Activated CD8-positive, alpha-beta memory T cell treated with anti-CD3 and anti-CD28 coated beads for 24 hours (primary cell): ENCODE data around the gene HECW1.

ENCODE experiments used
- DNase-seq: peaks from one replicate; pipeline ENCODE4 v3.0.0-alpha.2; 2020

Gene HECW1

DNA sequence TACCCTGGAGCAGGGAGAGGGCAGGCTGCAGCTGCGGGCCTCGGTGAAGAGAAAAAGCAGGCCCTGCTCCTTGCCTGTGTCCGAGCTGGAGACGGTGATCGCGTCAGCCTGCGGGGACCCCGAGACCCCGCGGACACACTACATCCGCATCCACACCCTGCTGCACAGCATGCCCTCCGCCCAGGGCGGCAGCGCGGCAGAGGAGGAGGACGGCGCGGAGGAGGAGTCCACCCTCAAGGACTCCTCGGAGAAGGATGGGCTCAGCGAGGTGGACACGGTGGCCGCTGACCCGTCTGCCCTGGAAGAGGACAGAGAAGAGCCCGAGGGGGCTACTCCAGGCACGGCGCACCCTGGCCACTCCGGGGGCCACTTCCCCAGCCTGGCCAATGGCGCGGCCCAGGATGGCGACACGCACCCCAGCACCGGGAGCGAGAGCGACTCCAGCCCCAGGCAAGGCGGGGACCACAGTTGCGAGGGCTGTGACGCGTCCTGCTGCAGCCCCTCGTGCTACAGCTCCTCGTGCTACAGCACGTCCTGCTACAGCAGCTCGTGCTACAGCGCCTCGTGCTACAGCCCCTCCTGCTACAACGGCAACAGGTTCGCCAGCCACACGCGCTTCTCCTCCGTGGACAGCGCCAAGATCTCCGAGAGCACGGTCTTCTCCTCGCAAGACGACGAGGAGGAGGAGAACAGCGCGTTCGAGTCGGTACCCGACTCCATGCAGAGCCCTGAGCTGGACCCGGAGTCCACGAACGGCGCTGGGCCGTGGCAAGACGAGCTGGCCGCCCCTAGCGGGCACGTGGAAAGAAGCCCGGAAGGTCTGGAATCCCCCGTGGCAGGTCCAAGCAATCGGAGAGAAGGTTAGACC is 332.5 kb downstream of the HECW1 start:
- DNase-seq = no peak

DNA sequence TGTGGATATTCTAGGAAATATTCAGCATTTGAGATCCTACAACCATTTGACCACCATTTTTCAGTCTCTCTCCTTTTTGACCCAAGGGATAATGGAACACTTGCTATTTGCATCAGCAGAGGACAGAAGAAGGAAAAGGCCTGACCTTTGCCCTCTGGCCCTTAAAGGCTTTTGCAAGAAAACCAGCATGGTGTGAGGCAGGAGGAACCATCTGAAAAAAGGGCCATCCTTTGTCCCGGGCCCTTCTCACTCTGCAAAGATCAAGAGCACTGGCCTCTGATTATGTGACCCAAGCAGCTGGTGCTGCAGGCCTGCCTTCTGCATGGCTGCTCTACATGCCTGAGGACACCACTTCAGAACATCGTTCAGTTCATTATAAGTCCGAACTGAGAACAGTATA is 337.1 kb downstream of the HECW1 start:
- DNase-seq = no peak

DNA sequence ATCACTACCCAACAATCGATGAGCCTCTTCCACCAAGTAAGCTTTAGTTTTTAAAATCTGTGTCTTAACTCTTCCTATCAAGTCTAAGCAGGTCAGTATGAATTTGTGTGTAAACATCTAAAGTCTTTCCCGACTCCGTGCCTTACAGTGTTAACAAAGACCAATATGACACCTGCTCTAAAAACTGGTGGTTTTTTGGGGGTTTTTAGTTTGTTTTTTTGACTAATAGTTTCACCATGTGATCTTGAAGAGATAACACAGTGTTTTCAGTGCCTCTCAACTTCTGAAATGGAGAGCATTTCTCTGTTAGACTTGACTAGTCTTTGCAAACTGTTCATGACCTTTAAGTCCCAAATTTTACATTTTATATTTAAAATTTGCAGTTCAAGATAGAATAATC is 338.4 kb downstream of the HECW1 start:
- DNase-seq = no peak

DNA sequence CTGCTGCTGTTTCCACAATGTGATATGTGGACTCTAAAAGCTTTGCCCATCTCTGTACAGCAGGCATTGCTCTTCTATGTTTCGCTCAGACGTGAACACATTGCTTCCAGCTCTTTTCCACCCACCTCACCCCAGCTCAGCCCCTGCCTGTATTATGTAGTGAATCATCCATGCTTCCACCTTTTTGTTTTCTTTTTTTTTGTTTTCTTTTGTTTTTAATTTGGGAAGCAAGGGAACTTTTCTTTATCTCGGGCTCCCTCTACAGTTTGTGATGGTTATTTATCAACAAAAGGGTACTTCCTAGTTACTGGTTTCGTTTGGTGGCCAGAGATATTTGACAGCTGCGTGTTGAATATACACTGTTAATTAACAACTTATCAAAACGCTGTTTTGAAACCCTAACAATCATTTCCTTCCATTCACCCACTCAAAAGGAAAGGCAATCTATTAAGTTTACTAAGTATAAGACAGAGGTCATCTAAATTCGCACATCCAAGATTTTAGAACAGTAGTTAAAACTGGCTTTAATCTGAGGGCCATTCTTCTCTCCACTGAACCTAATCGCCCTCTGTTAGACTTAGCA is 342.6 kb downstream of the HECW1 start:
- DNase-seq = no peak

DNA sequence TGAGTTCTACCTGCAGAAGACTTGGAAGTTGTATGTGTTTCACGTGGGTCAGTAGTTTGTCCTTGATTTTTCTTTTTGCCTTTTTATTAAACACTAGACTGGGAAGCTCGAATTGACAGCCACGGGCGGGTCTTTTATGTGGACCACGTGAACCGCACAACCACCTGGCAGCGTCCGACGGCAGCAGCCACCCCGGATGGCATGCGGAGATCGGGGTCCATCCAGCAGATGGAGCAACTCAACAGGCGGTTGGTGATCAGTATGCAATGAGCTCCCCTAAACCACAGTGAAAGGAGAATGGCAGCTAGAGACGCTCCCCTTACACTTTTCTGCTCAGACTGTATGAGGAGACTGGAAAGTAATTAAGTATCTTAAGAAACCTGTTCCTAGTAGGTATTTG is 343.8 kb downstream of the HECW1 start:
- no peak for DNase-seq

DNA sequence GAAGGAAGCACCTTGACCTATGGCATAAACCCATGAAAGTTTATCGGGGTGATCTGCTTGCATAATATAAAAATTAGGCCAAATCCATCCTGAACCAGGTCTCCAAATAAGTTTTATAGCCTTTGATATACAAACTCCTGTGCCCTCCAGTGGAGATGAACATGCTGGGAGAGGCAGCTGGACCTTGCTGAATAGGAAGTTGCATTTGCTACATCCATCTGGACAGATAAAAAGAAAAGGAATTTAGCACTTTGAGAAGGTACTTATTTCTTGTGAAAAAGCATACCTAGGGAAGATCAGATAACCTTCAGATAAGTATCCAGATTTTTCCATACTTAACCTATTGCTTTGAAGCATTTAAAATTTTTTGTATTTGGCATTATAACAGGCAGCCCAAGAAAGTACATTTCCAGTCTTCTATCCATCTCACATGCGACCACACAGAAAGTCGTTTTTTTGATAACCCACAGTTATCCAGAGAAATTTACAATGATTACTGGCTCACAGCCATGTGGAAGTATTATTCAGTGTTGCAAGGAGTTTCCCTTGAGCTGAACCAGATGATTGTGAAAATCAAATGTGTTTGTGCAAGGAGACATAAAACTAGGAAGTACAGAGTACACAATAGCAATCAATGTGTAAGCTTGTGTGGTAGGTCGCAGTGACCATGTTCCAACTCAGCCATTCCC is 346.0 kb downstream of the HECW1 start:
- DNase-seq = no peak

DNA sequence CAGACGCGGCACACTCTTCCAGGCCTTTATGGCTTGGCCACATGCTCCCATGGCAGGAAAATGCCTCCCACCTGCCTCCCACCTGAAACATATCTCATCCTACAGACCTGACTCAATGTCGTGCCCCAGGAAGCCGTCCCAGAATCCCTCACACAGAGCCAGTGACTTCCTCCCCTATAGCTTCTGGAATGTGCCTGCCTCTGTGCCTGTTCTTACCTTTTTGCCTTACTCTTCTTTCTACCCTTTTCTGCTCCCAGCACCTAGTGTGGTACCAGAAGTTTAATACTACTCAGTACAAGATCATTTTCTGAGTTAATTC is 346.5 kb downstream of the HECW1 start:
- no peak for DNase-seq

DNA sequence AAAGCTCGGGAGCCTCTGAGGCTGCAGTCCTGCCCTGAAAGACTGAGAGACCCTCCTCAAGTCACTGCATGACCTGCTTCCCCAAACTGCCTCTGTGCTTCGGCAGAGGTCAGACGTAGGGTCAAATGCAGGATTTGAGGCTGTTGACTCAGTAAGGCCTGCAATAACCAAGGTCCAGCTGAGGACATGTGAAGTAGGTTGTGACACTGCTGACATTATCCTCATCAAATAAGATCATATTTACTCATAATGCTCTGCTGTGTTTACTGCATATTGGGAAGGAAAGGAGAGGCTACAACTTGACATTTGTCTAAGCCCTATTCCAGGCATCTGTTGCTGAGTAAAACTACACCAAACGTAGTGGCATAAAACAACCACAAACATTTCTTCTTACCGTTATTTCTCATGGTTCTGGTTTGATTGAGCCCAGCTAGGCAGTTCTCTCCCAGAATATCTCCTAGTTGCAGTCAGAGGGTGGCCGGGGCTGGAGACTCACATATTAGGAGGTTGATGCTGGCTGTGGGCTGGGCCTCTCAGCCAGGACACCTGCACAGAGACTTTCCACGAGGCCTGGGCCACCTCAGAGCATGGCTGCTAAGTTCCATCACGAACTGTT is 348.4 kb downstream of the HECW1 start:
- no peak for DNase-seq

DNA sequence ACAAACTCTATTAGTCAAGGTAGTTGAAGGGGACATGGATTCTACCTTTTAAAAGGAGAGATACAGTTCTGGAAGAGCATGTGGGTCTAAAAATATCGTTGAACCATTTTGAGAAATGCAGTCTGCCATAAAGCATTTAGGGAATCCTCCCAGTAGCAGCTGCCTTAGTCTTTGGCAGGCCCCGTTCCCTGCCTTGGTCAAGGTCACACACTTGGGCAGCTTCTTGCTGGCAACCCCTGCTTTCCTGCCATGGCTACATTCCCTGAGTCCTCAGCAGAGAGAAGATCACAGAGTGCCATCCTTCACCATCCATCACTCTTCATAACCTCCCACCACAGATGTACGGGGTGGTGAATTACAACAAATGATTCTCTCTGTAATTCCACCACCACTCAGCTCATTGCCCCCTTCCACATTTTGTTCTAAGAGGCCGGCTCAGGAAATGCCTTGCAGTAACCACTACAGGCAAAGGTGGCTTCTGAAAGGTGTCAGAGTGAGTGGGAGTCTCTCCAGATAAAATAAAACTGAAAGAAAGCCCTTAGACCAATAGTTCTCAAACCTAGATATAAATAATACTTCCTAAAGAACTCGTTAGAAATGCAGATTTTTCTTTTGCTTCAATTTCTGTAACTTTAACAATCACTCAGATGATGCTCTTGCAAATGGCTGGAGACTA is 349.0 kb downstream of the HECW1 start:
- no peak for DNase-seq

DNA sequence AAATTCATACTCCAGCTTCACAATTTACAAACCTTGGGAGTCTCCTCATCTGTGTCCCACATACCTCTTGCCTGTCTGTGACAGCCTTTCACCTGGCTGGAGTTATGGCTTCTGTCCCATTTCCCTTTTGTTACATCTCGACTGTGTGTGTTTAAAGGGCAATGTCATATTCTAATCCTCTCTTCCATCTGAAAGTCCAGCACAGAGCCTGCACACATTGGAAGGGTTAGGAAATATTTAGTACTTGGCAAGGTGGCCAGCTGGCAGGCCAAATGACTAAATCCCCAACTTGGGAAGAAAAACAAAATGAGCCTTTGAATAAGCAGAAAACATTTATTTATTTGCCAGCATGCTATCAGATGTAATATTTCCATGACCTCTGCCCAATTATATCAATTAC is 350.4 kb downstream of the HECW1 start:
- DNase-seq = no peak

DNA sequence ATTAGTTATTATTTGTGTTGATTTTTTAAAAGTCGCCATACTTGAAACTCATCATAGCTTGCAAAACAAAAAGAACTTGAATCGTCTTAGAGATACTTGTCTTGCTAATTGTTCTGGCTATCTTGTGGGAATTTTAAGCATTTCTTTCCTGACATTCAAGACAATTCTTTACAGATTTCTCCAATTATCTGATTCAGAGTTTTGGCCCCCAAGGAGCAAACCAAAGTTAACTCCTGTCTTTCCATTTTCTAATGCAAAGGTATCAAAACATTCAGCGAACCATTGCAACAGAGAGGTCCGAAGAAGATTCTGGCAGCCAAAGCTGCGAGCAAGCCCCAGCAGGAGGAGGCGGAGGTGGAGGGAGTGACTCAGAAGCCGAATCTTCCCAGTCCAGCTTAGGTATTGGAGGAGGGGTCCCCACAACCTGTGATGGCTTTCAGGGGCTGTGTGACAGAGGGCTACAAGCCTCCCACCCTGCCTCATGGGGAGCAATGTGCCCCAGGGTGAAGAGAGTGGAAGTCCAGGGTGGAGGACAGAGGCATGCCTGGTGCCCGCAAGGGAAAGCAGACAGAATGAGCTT is 351.0 kb downstream of the HECW1 start:
- DNase-seq = no peak

DNA sequence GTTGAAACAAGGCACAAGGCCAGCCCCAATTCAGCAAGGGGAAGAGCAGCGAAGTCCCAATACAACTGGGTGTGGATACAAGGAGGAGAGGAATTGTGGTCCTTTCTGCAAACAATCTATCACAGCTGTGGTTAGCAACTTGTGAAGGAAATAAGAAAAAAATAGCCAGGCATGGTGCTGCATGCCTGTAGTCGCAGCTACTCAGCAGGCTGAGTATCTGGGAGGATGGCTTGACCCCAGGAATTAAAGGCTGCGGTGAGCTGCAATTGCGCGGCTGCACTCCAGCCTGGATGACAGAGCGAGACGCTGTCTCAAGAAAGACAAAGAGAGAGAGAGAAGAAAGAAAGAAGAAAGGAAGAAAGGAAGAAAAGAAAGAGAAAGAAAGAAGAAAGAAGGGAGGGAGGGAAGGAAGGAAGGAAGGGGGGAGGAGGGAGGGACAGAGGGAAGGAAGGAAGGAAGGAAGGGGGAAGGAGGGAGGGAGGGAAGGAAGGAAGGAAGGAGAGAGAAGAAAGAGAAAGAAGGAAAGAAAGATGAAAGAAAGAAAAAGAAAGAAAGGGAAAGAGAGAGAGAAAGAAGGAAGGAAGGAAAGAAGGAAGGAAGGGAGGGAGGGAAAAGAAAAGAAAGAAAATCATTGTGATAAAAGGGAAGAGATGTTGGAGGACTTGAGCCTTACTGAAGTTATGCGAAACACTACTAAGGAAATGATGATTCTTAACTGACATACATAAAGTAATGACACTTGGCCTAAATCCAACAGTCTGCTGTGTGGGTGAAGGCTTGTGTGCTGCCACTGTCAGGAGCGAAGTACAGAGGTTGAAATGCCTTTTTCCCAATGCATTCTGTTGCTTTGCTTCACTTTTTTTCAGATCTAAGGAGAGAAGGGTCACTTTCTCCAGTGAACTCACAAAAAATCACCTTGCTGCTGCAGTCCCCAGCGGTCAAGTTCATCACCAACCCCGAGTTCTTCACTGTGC is 353.4 kb downstream of the HECW1 start:
- DNase-seq = no peak

DNA sequence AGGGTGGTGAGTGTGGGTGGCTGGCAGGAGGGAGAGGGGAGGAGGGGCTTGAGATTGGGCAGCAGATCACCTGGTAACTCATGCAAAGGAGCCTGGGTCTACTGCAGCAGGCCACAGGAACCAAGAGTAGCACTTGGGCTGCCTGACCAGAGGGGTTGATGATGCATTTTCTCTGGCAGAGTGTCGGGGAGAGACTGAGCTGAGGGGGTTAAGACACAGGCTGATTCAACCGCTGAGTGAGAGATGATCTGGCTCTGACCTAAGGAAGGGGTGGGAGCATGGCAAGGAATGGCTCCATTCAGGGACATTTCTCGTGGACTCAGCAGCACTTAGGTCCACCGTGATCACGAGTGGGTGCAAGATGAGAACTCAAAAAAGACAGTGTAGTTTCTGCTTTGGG is 355.0 kb downstream of the HECW1 start:
- DNase-seq = no peak

DNA sequence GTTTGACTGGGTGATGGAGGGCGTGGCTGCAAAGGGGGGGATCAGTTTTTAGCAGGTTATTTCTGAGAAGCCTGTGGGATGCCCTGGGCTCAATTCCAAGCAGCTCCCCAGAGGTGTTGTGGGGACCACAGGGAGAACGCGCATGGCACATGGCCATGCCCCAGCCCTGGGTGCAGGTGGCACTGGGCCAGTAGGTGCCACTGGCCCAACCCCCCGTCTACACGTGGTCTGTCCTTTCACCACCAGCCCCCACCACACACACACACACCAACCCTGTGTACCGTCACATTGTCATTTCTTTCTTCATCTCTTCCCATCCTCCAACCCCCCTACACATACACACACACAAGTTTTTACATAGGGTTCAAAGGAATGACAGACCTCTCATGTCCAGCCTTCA is 355.4 kb downstream of the HECW1 start:
- no peak for DNase-seq

DNA sequence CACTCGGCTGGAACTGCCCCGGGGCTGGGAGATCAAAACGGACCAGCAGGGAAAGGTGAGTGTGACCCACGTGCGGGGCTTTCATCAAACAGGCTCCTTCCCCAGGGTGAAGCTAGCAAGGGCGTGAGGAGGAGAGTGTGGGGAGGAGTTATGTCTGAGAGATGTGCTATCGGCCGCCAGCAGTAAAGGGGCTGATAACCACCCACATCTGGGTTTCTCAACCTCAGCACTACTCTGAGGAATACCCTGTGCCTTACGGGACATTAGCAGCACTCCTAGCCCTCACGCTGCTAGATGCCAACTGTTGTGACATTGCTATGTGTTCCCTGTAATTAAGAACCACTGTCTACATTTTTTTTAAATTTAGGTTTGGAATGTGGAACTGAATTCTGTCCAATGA is 356.6 kb downstream of the HECW1 start:
- no peak for DNase-seq

DNA sequence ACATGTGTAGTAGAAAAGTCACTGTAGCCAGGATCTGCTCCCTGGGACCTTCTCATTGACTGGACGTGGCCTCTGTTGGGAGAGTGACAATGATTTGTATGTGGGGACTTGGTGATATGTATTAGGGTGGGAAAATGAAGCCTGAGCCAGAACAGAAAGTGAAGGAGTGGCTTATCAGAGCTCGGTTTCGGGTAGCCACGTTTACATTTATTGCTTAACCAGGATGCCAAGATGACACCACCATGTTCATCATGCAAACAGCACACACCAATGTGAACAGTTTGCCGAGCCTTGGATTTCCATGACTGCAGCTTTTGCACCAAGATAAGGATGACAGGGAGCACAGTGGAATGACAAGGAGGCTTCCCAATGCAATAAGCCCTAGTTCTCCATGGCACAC is 357.7 kb downstream of the HECW1 start:
- no peak for DNase-seq

DNA sequence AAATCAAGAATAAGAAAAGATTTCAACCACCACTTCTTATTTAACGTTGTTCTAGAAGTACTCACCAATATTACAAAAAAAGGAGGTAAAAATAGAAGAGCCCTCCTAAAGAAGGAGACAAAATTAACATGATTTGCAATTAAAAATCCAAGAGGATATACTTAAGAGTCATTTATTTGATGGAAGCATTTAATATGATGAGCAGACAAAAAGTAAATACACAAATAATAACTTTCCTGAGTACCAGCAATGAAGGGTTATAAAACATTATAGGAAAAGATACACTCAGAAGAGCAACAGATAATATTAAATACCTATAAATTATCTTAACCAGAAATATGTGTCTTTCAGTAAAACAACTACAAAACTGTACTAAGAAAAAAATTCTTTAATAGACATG is 363.5 kb downstream of the HECW1 start:
- no peak for DNase-seq

DNA sequence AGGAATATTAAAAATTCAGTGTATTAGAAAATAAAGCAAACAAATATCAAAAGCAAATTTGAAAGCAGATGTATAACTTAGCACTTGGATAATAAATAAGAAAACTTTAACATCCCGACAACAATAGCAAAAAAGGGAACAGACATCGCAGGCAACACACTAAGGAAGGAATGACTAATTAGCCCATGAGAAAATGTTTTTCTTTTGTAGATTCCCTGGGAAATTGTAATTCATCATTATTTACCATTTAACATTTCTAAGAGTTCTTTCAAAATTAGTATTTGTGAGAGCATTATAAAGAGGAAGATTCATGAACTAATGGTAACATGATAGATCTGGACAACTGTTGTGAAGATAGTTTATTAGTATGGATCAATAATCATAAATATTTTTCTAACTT is 364.4 kb downstream of the HECW1 start:
- no peak for DNase-seq

DNA sequence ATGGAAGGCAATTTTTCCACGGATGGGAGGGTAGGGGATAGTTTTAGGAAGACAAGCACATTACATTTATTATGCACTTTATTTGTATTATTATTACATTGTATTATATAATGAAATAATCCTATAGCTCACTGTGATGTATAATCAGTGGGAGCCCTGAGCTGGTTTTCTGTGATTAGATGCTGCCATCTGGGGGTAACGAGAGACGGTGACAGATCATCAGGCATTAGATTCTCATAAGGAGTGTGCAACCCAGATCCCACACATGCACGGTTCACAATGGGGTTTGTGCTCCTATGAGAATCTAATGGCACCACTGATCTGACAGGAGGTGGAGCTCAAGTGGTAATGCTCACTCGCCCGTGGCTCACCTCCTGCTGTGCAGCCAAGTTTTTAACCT is 366.6 kb downstream of the HECW1 start:
- no peak for DNase-seq

DNA sequence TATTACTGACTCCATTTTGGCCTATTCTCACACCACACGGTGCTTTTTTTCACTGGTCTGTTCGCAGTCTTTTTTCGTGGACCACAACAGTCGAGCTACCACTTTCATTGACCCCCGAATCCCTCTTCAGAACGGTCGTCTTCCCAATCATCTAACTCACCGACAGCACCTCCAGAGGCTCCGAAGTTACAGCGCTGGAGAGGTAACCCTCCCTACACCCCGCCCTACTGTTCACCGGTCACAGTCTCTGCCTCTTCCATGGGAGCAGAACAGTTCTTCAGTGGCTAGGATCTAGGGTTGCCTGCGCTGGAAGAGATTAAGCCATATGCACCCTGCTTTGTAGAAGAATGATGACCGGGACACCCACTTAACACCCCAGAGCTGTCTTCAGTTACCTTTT is 367.1 kb downstream of the HECW1 start:
- DNase-seq = no peak

DNA sequence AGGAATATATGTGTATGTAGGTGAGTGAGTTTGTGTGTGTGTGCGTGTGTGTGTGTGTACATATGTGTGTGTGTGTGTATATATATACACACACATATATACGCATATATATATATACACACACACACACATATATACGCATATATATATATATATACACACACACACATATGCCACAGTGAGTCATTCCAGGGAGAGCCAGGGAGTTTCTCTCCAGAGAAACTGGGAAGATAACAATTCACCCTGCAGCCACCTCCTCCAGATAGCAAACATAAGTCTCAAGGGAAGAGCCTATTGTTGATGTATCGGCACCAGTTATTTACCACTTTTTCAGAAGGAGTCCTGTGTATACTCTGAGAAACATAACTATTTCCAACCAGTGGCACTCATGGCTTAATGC is 368.1 kb downstream of the HECW1 start:
- DNase-seq = no peak
